Measurements from ENCODE around the gene HK1.

Gene HK1

GRCh38 chr10:69237528-69238159 lies 40.7 kb upstream of the HK1 start:
- DNase-seq (ENCODE audit: low read depth), result no peak
- TF ChIP-seq CTCF (IDR thresholded peaks at IDR 0.05; ENCODE audit: low read depth, low read length, missing control alignments), result peak; percentile 99
- no peak overlapping the region for H3K4me3 ChIP-seq (ENCODE audit: low read depth, low read length)

GRCh38 chr10:69239136-69239535 lies 39.2 kb upstream of the HK1 start:
- no peak for TF ChIP-seq CTCF (IDR thresholded peaks at IDR 0.05; ENCODE audit: low read depth, low read length, missing control alignments)

GRCh38 chr10:69239816-69240434 lies 38.4 kb upstream of the HK1 start:
- DNase-seq (ENCODE audit: low read depth), result no peak
- H3K4me3 ChIP-seq (ENCODE audit: low read depth, low read length), result no peak overlapping the region
- no peak for TF ChIP-seq CTCF (IDR thresholded peaks at IDR 0.05; ENCODE audit: low read depth, low read length, missing control alignments)

More at GRCh38 chr10:69239136-69239535, 39.2 kb upstream of the HK1 start:
- DNase-seq (ENCODE audit: low read depth), result no peak
- no peak overlapping the region for H3K4me3 ChIP-seq (ENCODE audit: low read depth, low read length)

GRCh38 chr10:69240455-69240854 lies 37.8 kb upstream of the HK1 start:
- no peak for DNase-seq (ENCODE audit: low read depth)
- TF ChIP-seq CTCF (IDR thresholded peaks at IDR 0.05; ENCODE audit: low read depth, low read length, missing control alignments), result no peak
- no peak overlapping the region for H3K4me3 ChIP-seq (ENCODE audit: low read depth, low read length)

GRCh38 chr10:69241575-69241974 lies 36.7 kb upstream of the HK1 start:
- DNase-seq (ENCODE audit: low read depth), result no peak
- no peak overlapping the region for H3K4me3 ChIP-seq (ENCODE audit: low read depth, low read length)
- TF ChIP-seq CTCF (IDR thresholded peaks at IDR 0.05; ENCODE audit: low read depth, low read length, missing control alignments), result no peak

GRCh38 chr10:69242040-69242851 lies 36.0 kb upstream of the HK1 start:
- DNase-seq (ENCODE audit: low read depth), result no peak
- TF ChIP-seq CTCF (IDR thresholded peaks at IDR 0.05; ENCODE audit: low read depth, low read length, missing control alignments), result no peak
- no peak overlapping the region for H3K4me3 ChIP-seq (ENCODE audit: low read depth, low read length)

Measured in GM12864 (cell line).